GM19023 (cell line): ENCODE measurements around the gene ENOX2.
"Not testable (repeated sequence)": the region's sequence is repeated elsewhere in the genome, so short reads cannot be mapped to it uniquely, and the experiment has no call there.

Experiments used
- ATAC-seq: cut with Tn5 transposase; IDR thresholded peaks from one replicate; pipeline ENCODE4 v1.9.1; 2021; ENCODE audit warnings: mild to moderate bottlenecking, moderate library complexity; ENCODE audit not compliant: unreplicated experiment

Gene ENOX2

GRCh38 chrX:130769835-130770234 lies 133.2 kb downstream of the ENOX2 start:
- ATAC-seq: no peak

GRCh38 chrX:130758072-130758471 lies 144.9 kb downstream of the ENOX2 start:
- no peak for ATAC-seq

- no peak for ATAC-seq
Observed at GRCh38 chrX:130756233-130756632, 146.8 kb downstream of the ENOX2 start.

- ATAC-seq: no peak
Observed at GRCh38 chrX:130754353-130754752, 148.7 kb downstream of the ENOX2 start.

- ATAC-seq: no peak
Observed at GRCh38 chrX:130746709-130747342, 156.2 kb downstream of the ENOX2 start.

GRCh38 chrX:130746077-130746476 lies 156.9 kb downstream of the ENOX2 start:
- ATAC-seq: no peak

GRCh38 chrX:130741584-130741983 lies 161.4 kb downstream of the ENOX2 start:
- no peak for ATAC-seq

GRCh38 chrX:130741151-130741550 lies 161.9 kb downstream of the ENOX2 start:
- ATAC-seq: no peak

GRCh38 chrX:130738638-130739195 lies 164.3 kb downstream of the ENOX2 start:
- no peak for ATAC-seq

GRCh38 chrX:130734713-130735112 lies 168.3 kb downstream of the ENOX2 start:
- ATAC-seq: no peak

GRCh38 chrX:130728208-130728607 lies 174.8 kb downstream of the ENOX2 start:
- no peak for ATAC-seq

- no peak for ATAC-seq
Observed at GRCh38 chrX:130726661-130727060, 176.3 kb downstream of the ENOX2 start.

GRCh38 chrX:130725519-130725918 lies 177.5 kb downstream of the ENOX2 start:
- no peak for ATAC-seq

GRCh38 chrX:130719413-130719812 lies 183.6 kb downstream of the ENOX2 start:
- ATAC-seq: no peak

GRCh38 chrX:130718137-130718536 lies 184.9 kb downstream of the ENOX2 start:
- no peak for ATAC-seq

GRCh38 chrX:130716781-130717413 lies 186.1 kb downstream of the ENOX2 start:
- no peak for ATAC-seq

GRCh38 chrX:130716346-130716745 lies 186.7 kb downstream of the ENOX2 start:
- ATAC-seq: no peak

- no peak for ATAC-seq
Observed at GRCh38 chrX:130715299-130715698, 187.7 kb downstream of the ENOX2 start.

- ATAC-seq: no peak
Observed at GRCh38 chrX:130714665-130715064, 188.3 kb downstream of the ENOX2 start.

- no peak for ATAC-seq
Observed at GRCh38 chrX:130714135-130714534, 188.9 kb downstream of the ENOX2 start.

- not testable (repeated sequence) for ATAC-seq
Observed at GRCh38 chrX:130709178-130709577, 193.8 kb downstream of the ENOX2 start.

GRCh38 chrX:130705591-130705990 lies 197.4 kb downstream of the ENOX2 start:
- no peak for ATAC-seq
